A673 (cell line): ENCODE results near the gene PLCG2. TPM values are rescaled to one million over a fixed set of nuclear protein-coding genes. Genes with fewer than 3 reads are reported as not detected.
"Not testable (repeated sequence)": the region's sequence is repeated elsewhere in the genome, so short reads cannot be mapped to it uniquely, and the experiment has no call there.

ENCODE experiments used
- BruUV-seq: library from RNA; stranded (reverse); fragments of 400-500 nt; replicated peaks from 2 replicates; lab custom pipeline; 2021; lab: Mats Ljungman, UMichigan
- CTCF ChIA-PET: fragments of 300-600 bp; sonication (Branson Sonifier 250); formaldehyde crosslinking; loops from one replicate; lab custom pipeline; 2022; ENCODE audit warnings: antibody characterized with exemption; lab: Charles Lee
- POLR2A ChIA-PET: fragments of 300-600 bp; sonication (Branson Sonifier 250); formaldehyde crosslinking; loops from one replicate; lab custom pipeline; 2022; ENCODE audit warnings: antibody characterized with exemption; ENCODE audit not compliant: low non-redundant PET; lab: Charles Lee
- DNase-seq: peaks from one replicate; pipeline ENCODE4 v3.0.0-alpha.2; 2015; ENCODE audit warnings: low spot score
- H3K27ac ChIP-seq: fragments of 200-600 bp; sonication (generic); 2 replicates; pipeline ENCODE4 v1.5.1; 2016; ENCODE audit warnings: mixed run types, low read depth, mild to moderate bottlenecking, mixed read lengths, antibody characterized with exemption, low read length; ENCODE audit not compliant: poor library complexity, severe bottlenecking
- H3K27me3 ChIP-seq: fragments of 200-600 bp; sonication (generic); replicated peaks from 2 replicates; pipeline ENCODE4 v1.6.1; 2017; ENCODE audit warnings: mixed run types, low read depth, mild to moderate bottlenecking, mixed read lengths, antibody characterized with exemption, low read length; ENCODE audit not compliant: insufficient read depth, poor library complexity
- H3K36me3 ChIP-seq: fragments of 200-600 bp; sonication (generic); 2 replicates; pipeline ENCODE4 v1.6.1; 2016; ENCODE audit warnings: mixed run types, mild to moderate bottlenecking, mixed read lengths, antibody characterized with exemption, low read length; ENCODE audit not compliant: insufficient read depth, poor library complexity, severe bottlenecking
- H3K4me1 ChIP-seq: fragments of 200-600 bp; sonication (generic); 2 replicates; pipeline ENCODE4 v1.6.1; 2017; ENCODE audit warnings: mixed run types, mild to moderate bottlenecking, mixed read lengths, antibody characterized with exemption, low read length; ENCODE audit not compliant: insufficient read depth, poor library complexity, severe bottlenecking
- H3K4me3 ChIP-seq: fragments of 200-600 bp; sonication (generic); 2 replicates; pipeline ENCODE4 v1.5.1; 2016; ENCODE audit warnings: low read depth, mixed run types, mild to moderate bottlenecking, mixed read lengths, low read length; ENCODE audit not compliant: poor library complexity, severe bottlenecking
- H3K9me3 ChIP-seq: fragments of 200-600 bp; sonication (generic); 2 replicates; pipeline ENCODE4 v1.6.1; 2016; ENCODE audit warnings: mixed run types, low read depth, mild to moderate bottlenecking, mixed read lengths, antibody characterized with exemption, low read length; ENCODE audit not compliant: poor library complexity, severe bottlenecking
- CTCF ChIP-seq: fragments of 300-800, 200-600 bp; sonication (generic); conservative IDR thresholded peaks from 2 replicates; pipeline ENCODE4 v1.5.1; 2017; ENCODE audit warnings: low read depth, mild to moderate bottlenecking, antibody characterized with exemption, low read length, moderate library complexity, mixed read lengths
- EZH2 ChIP-seq: fragments of 200-600 bp; sonication (generic); IDR thresholded peaks from 2 replicates; pipeline ENCODE4 v1.6.1; 2017; ENCODE audit warnings: borderline replicate concordance, low read depth, mild to moderate bottlenecking, mixed read lengths, antibody characterized with exemption, low read length; ENCODE audit not compliant: poor library complexity, severe bottlenecking
- intact Hi-C: fragments of 100-400 bp; cut with micrococcal nuclease; formaldehyde crosslinking; loops from one replicate; pipeline ENCODE4 v1.10.0; 2022; ENCODE audit not compliant: unreplicated experiment
- total RNA-seq: library from RNA; stranded (reverse); gene quantifications from 2 replicates; pipeline ENCODE4 v1.2.3, GENCODE V29; 2021

Gene PLCG2
- total RNA-seq, 1 experiment from 2014 or later = 9.6 TPM

GRCh38 chr16:81739503-81739902, 39.6 kb upstream of the PLCG2 start:
- no peaks in the 10 kb centered on the region for H3K36me3 ChIP-seq
- no peak overlapping the region for H3K27ac ChIP-seq
- no peaks in the 10 kb centered on the region for H3K4me1 ChIP-seq
- TF ChIP-seq EZH2 (no peak), CTCF (no peak)
- no peaks in the 10 kb centered on the region for H3K27me3 ChIP-seq
- intact Hi-C loops = loop anchor here (2.0 to 10.0 kb wide), 4 partner anchors 337 to 735 kb away; partner anchors contain the start of genes ATMIN, CENPN and CMC2
- no TSS peak for BruUV-seq
- H3K9me3 ChIP-seq = no peaks in the 10 kb centered on the region
- CTCF ChIA-PET = no interaction called here
- POLR2A ChIA-PET = no interaction called here
- no peak overlapping the region for H3K4me3 ChIP-seq
- no peak for DNase-seq

- TF ChIP-seq EZH2 (no peak), CTCF (no peak)
- ChIA-PET CTCF (no interaction called here), POLR2A (no interaction called here)
- no peak for DNase-seq
- no TSS peak for BruUV-seq
- no peaks in the 10 kb centered on the region for H3K36me3 ChIP-seq
- intact Hi-C loops = no loop called here
- H3K27ac ChIP-seq = no peak overlapping the region
- no peaks in the 10 kb centered on the region for H3K9me3 ChIP-seq
- H3K27me3 ChIP-seq = no peaks in the 10 kb centered on the region
- no peaks in the 10 kb centered on the region for H3K4me1 ChIP-seq
- no peak overlapping the region for H3K4me3 ChIP-seq
Measured at GRCh38 chr16:81740169-81740568, 38.9 kb upstream of the PLCG2 start.

GRCh38 chr16:81741430-81741770, 37.7 kb upstream of the PLCG2 start:
- H3K27me3 ChIP-seq, intact Hi-C loops, H3K36me3 ChIP-seq, H3K4me3 ChIP-seq, DNase-seq, H3K9me3 ChIP-seq, CTCF ChIA-PET, H3K27ac ChIP-seq, H3K4me1 ChIP-seq, POLR2A ChIA-PET, BruUV-seq: not testable (repeated sequence)

- Histone ChIP-seq H3K9me3 (no peaks in the 10 kb centered on the region), H3K36me3 (no peaks in the 10 kb centered on the region), H3K4me3 (no peak overlapping the region), H3K27ac (no peak overlapping the region), H3K4me1 (peaks cover 3% of the 10 kb centered on the region), H3K27me3 (no peaks in the 10 kb centered on the region)
- no peak for DNase-seq
- no TSS peak for BruUV-seq
- TF ChIP-seq CTCF (no peak), EZH2 (no peak)
- POLR2A ChIA-PET = no interaction called here
- CTCF ChIA-PET = interaction anchor here (0.5 kb wide), 1 partner anchor 538 kb away, joined by 7 read pairs; no protein-coding TSS in a partner anchor
- intact Hi-C loops = no loop called here
Measured at GRCh38 chr16:81744385-81744784, 34.7 kb upstream of the PLCG2 start.
